Left kidney (tissue), 8 donors: ENCODE results near the gene NDFIP2. TPM values are rescaled to one million over a fixed set of nuclear protein-coding genes. Genes with fewer than 3 reads are reported as not detected.

Source experiments
- DNase-seq: peaks from one replicate; pipeline ENCODE4 v3.0.0-alpha.2; 2013
- long read RNA-seq, 8 donors: transcript quantifications; one replicate each; lab custom pipeline, GENCODE V29; 2026
- polyA plus RNA-seq: library from polyadenylated mRNA; unstranded; fragments of 120-200 nt; gene quantifications from one replicate; pipeline ENCODE4 v1.2.1, GENCODE V29; 2013; ENCODE audit not compliant: insufficient read length

NDFIP2 gene, protein sequence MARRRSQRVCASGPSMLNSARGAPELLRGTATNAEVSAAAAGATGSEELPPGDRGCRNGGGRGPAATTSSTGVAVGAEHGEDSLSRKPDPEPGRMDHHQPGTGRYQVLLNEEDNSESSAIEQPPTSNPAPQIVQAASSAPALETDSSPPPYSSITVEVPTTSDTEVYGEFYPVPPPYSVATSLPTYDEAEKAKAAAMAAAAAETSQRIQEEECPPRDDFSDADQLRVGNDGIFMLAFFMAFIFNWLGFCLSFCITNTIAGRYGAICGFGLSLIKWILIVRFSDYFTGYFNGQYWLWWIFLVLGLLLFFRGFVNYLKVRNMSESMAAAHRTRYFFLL
- polyA plus RNA-seq: 56.5 TPM
- long read RNA-seq, donor 1, full-length matches to known transcripts: 19 of 25 reads
- long read RNA-seq, donor 1, partial matches to known transcripts: 6 of 25 reads
- long read RNA-seq, donor 1, other reads (novel, unspliced or antisense): 0 of 25 reads
- long read RNA-seq, donor 2, full-length matches to known transcripts: 11 of 11 reads
- long read RNA-seq, donor 2, partial matches to known transcripts: 0 of 11 reads
- long read RNA-seq, donor 2, other reads (novel, unspliced or antisense): 0 of 11 reads
- long read RNA-seq, donor 3, full-length matches to known transcripts: 10 of 10 reads
- long read RNA-seq, donor 3, partial matches to known transcripts: 0 of 10 reads
- long read RNA-seq, donor 3, other reads (novel, unspliced or antisense): 0 of 10 reads
- long read RNA-seq, donor 4: 0 reads
- long read RNA-seq, donor 5, full-length matches to known transcripts: 28 of 28 reads
- long read RNA-seq, donor 5, partial matches to known transcripts: 0 of 28 reads
- long read RNA-seq, donor 5, other reads (novel, unspliced or antisense): 0 of 28 reads
- long read RNA-seq, donor 6, full-length matches to known transcripts: 20 of 20 reads
- long read RNA-seq, donor 6, partial matches to known transcripts: 0 of 20 reads
- long read RNA-seq, donor 6, other reads (novel, unspliced or antisense): 0 of 20 reads
- long read RNA-seq, donor 7, full-length matches to known transcripts: 28 of 28 reads
- long read RNA-seq, donor 7, partial matches to known transcripts: 0 of 28 reads
- long read RNA-seq, donor 7, other reads (novel, unspliced or antisense): 0 of 28 reads
- long read RNA-seq, donor 8, full-length matches to known transcripts: 13 of 21 reads
- long read RNA-seq, donor 8, partial matches to known transcripts: 8 of 21 reads
- long read RNA-seq, donor 8, other reads (novel, unspliced or antisense): 0 of 21 reads

DNA sequence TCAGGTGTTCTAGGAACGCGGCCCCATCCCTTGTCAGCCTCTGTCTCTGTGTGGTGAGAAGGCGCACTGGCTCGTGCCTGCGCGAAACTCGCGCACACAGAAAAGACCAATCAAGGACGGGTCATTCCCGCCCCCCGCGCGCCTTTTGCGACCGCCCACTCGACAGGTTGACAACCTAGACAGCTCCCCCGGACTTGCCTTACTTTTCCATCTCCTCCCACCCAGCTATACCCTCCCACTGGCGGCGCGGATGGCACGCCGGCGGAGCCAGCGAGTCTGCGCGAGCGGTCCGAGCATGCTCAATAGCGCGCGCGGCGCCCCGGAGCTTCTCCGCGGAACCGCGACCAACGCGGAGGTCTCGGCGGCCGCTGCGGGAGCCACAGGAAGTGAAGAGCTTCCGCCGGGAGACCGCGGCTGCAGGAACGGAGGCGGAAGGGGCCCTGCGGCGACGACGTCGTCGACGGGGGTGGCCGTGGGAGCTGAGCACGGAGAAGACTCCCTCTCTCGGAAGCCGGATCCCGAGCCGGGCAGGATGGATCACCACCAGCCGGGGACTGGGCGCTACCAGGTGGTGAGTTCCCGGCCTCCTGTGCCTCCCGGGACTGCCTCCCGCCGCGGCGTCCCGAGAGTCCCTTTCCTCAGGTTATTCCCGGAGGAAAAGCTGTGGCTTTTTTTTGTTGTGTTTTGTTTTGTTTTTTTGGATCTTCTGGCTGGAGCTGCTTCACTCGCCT is at the start of gene NDFIP2:
NDFIP2 (plus strand) TSS at position 202 of the 731 bp plus-strand sequence; CDS start at position 251, 49 bp downstream.
- peak; percentile 86 for DNase-seq

DNA sequence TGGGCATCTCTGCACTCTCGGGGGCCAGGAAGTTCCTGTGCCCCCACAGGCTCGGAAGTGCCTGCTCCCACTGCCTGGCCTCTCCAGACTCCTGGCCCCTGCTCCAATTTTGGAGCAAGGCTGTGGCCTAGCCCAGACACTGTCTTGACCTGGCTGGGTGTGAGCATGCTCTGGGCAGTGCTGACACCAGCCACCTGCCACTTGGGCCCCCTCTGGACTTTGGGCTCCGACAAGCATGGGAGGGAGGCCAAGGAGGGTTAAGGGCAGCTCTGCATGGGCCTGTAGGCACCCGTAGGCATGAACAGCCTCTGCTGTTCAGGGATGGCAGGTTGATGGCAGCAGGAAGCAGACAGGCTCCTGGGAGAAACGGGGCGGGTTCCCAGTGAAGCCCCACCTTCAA is 48.9 kb upstream of the NDFIP2 start:
- no peak for DNase-seq

DNA sequence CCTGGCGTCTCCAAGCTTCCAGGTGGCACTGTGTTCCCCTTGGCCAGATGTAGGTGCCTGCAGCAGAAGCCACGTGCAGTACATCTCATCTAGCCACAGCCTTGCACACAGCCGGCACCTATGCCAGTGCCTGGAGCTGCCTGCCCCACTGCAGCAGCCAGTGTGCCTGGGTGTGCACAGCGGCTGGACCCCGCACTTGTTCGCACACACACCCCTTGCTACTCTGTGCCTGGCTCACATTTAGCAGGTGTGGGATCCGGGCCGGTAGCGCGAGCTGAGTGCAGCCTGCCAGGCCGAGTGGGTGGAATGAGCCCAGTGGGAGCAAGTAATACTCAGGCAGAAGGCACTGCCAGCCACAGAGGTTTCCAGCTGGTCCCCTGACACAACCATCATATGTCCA is 48.0 kb upstream of the NDFIP2 start:
- no peak for DNase-seq

DNA sequence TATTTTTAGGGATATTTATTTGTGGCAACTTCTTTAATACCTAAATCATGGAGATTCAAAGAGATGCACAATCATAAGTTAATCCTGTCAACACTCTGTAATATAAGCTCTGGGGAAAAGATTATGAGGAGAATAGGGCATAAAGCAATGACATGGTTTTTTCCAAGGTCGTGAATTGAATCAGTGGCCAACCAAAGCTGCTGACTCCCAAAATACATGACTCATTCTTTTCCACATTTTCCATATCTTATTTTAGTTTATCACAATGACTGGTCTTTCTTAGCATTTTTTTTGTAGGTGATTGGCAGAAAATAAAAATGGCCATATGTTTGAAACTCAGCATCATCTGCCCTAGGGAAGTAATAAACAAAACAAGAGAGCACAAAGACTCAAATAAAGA is 46.4 kb upstream of the NDFIP2 start:
- DNase-seq: no peak

DNA sequence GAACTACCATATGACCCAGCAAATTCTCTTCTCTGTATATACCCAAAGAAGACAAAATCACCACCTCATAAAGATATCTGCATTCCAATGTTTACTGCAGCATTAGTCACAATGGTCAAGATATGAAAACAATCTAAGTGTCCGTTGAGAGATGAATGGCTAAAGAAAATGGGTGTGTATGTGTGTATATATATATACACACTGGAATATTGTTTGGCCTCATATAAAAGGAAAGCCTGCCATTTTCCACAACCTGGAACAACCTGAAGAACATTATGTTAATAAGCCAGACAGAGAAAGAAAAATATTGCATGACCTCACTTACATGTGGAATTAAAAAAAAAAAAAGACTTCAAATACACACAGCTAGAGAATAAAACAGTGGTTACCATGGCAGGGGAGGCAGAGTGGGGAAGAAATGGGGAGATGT is 45.4 kb upstream of the NDFIP2 start:
- DNase-seq: no peak

DNA sequence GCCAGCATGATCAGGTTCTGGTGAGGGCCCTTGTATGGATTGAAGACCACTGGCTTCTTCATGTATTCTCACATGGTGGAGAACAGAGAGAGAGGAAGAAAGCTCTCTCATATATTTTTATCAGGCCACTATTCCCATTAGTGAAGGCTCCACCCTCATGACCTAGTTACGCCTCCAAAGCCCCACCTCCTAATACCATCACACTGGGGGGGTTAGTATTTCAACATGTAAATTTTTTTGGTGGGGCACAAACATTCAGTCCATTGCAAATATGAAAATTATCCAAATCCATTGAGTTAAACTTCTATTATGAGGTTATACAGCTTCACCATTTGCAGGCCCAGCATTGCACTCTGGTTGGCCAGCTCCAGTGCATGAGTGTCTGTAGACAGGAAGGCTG is 41.7 kb upstream of the NDFIP2 start:
- no peak for DNase-seq

DNA sequence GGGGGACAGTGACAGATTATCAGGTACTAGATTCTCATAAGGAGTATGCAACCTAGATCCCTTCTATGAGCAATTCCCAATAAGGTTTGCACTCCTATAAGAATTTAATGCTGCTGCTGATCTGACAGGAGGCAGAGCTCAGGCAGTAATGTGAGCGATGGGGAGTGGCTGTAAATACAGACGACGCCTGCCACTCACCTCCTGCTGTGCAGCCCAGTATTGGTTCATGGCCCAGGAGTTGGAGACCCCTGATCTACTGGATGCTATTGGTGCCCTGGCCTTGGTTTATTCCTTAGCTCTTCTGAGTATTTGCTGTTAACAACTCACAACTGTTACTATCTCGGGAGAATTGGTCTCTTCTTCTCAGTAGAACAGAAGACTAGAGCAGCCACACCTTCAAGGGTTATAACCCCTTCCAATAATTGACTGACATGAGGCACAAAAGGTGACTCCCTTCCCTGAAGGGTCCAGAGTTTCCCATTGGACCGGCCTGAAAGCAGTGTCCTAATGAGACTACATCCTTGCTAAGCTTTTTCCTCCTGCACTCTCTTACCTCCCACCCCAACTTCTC is 39.9 kb upstream of the NDFIP2 start:
- DNase-seq: no peak

DNA sequence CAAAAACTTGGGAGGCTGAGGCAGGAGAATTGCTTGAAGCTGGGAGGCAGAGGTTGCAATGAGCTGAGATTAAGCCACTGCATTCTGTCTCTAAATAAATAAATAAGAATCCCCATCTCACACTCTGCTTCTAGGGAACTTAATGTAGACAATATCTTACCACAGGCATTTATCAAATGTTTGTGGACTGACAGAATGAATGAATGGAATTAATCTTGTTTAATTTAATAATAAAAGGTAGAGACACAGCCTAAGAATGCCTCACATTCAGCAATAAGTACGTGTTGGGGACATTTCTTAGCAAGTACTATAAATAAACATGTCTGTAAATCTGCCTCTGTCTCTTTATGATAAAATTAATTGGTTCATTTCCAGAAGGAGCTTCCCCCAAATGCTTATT is 38.7 kb upstream of the NDFIP2 start:
- no peak for DNase-seq

DNA sequence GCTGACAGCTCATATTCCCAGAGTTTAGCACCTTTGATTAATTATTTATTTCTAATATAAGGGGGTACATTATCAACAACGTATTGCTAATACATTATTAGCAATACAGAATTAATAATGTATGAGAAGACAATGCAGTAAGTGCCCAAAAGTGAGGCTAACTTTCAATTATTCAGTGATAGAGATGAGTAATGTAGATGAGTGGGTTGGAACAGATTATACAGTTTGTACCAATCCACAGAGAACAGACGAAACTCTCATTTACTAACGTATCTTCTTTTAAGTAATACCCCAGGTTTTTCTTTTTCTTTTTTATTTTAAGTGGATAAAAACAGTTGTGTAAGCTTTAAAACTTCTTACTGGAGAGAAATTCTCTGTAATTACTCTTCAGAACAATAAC is 38.2 kb upstream of the NDFIP2 start:
- no peak for DNase-seq

DNA sequence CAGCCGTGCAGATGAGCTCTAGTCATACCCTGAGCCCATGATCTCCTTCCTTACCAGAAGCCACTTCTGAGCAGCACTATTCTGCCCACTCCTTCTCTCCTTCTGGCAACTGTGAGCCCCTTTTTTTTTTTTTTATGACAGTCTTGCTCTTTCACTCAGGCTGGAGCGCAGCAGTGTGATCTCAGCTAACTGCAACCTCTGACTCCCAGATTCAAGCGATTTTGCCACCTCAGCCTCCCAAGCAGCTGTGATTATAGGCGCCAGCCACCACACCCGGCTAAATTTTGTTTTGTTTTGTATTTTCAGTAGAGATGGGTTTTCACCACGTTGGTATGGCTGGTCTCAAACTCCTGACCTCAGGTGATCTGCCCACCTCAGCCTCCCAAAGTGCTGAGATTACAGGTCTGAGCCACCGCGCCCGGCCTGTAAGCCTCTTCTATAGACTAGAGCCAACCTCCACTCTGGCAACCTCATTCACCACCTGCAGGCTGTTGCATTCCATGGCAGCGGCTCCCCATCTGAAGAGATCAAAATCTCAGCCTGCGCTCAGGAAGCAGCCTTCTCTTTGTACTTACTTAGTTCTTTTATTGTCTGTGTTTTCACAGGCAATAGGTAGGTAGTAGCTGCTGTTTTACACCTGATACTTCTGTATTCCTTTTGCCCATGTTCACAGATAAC is 34.8 kb upstream of the NDFIP2 start:
- no peak for DNase-seq

DNA sequence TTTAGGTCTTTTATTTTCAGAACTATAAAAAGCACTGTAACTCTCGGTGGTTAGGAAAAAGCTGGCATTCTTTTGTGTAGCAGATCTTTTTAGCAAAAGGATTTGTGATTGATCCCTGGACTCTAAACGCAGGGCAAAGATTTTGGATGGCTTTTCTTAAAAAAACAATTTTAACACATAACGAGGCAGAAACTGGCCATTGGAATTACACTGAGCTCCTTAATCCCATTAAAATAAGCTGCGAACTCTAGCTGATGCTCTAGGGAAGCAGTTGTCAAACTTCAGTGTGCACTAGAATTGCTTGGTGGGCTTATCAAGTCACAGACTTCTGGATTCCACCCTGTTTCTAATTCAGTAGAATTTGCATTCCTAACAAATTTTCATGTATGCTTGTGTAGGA is 33.8 kb upstream of the NDFIP2 start:
- DNase-seq: no peak

DNA sequence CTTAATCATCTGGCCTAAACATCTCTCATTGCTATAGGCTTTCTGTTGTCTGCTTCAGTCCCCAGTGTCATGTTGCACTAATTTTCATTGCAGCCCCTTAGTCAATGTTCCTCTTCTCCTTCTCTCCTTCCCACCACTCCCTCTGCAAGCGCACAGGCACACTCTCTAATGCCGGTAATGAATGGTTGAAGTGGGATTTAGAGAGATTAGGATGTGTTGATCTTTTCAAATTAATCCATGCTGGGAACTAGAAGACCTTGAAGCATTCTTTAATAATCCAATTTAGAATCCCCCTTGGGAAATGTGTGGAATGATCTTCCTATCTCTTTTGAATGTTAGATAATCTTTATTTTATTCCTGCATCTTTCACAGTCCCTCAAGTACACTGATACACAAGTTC is 33.2 kb upstream of the NDFIP2 start:
- DNase-seq: no peak

DNA sequence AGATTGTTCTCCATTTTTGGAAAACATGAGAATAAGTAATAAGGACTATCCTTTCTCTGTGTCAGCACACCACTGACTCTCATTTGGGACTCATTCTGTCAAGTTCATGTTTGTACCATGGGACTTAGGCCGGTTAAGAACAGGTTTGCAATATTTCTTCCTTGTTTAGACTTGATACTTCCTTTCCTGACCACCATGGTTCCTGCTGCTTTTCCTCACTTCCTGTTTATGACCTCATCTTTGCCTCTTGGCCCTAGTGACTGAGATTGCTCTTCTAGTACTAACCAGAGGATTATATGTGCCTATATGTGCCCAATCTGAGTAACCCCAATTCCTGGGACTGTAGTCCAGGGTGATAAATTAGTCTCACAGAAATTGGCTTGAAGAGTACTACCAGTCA is 32.5 kb upstream of the NDFIP2 start:
- DNase-seq: no peak

DNA sequence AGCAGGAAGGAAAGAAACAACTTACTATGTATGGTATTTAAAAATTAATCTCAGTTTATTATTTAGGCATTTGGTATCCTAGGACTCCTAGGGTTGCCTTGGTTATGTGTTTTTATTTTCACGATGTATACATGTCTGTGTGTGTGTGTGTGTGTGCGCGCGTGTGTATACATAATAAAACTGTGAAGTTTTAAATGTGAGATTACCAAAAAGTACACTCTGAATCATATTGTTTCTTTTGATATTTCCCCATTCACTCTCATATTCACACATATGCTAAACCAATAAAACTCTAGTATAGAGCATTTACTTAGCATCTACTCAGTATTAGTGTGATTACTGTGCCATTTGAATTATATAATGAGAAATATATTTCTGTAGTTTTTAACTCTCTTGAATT is 30.8 kb upstream of the NDFIP2 start:
- DNase-seq: no peak

DNA sequence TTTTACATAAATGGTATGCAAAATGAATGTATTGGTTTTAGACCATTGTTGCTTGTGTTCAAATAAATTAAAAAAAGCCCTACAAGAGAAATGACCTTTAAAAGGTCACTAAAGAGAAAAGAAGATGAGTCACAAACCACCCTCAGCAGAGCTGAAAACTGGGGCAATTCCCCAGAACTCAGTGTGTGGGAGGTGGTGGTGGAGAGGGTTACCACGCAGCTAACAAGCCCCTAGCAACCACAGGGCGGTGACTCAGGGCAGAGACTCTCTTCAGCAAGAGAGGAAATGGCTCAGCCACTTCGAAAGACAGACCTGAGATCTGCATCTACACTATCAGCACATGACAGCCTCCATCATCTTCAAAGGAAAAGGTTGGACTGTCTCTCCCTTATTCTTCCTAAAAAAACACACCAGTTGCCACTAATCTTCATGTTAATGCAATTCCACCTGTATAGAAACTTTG is 29.4 kb upstream of the NDFIP2 start:
- no peak for DNase-seq

DNA sequence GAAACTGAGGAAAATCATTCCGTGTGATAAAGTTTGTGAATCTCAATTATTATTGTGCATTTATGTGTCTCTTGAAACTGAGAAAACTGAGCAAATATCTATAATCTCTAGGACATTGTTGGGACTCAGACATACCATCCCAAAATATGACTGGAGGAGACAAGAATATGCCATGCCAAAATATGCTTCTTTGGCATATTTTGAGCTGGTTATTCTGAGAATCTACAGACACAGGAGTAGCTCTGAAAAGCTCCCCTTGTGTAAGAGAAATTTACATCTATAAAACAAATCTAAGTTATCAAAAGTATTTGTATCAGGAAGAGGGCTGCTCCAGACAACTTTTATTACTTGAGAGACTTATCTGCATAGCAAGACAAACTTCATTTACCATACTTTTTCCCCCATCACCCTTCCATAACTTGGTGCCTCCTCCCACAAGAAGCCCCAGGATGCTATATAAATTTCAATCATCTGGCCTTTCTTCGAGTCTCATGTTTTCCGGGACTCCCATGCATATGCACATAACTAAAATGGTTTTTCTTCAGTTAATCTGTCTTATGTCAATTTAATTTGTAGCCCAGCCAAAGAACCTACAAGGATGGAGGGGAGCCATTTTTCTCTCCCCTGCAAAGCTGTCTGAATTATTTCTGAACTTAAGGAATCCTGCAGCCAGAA is 28.6 kb upstream of the NDFIP2 start:
- no peak for DNase-seq

DNA sequence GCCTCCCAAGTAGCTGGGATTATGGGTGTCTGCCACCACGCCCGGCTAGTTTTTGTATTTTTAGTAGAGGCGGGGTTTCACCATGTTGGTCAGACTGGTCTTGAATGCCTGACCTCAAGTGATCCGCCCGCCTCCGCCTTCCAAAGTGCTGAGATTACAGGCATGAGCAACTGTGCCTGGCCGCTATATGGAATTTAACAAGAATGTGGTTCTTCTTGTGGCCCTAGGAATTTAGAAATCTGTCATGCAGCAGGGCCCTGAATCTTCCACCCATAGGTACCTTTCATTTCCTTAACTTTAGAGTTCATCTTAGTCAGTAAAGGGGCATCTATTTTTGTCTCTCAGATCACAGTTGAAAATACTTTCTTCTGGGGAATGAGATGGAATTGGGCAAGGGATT is 25.6 kb upstream of the NDFIP2 start:
- no peak for DNase-seq

DNA sequence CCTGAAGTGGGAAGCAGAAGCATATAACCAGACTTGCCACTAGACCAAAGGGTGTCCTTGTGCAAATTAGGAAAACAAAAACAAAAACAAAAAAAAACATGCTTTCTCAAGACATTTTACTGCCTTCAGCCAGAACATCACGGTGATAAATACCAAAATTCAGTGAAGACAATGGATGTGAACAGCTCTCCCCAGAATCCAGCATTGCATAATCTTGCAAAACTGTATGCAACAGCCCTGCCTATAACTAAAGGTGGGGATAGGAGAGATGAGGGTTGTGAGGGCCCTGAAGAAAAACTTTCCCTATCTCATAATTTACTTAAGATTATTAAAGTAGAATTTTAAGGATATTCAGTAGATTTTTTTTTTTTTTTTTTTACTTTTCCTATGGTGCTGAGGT is 24.9 kb upstream of the NDFIP2 start:
- no peak for DNase-seq

DNA sequence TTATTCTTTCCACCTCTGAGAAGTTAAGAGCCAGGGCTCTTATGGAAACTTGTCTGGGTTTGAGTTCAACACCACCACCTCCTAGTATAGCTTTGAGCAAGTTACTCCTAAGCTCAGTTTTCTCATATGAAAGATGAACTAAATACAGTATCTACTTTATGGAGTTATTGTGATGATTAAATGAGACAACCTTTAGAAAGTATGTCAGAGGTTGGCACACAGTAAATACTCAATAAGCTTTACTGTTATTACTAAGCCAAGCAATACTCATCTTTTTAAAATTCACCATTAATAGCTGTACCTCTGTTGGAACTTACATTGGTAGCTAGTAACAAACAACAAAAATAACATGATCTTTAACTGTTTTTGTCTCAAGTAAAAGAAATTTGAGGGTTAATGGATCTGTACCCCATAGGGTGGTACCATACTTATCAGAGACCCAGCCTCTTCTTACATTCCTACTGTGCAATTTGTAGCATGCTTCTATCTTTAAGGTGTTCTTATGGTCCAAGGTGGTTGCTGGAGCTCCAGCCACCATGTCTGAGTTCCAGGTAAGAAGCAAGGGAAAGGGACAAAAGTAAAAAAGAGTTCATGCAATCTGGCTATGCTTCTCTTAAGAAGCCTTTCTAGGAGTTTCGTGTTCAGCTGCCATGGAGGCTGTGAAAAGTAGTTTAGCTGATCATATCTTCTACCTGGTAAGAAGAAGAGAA is 24.1 kb upstream of the NDFIP2 start:
- no peak for DNase-seq
